HCT116 (cell line): ENCODE measurements around the gene ESR1. TPM values are rescaled to one million over a fixed set of nuclear protein-coding genes. Genes with fewer than 3 reads are reported as not detected.

Source experiments
- ATAC-seq: fragments of 200-7000 bp; cut with Tn5 transposase; 2 replicates; pipeline ENCODE4 v1.9.1; 2020; ENCODE audit warnings: mild to moderate bottlenecking, moderate library complexity
- BruUV-seq: library from RNA; stranded (reverse); fragments of 400-500 nt; replicated peaks from 2 replicates; lab custom pipeline; 2021; lab: Mats Ljungman, UMichigan
- CTCF ChIA-PET: fragments of 300-600 bp; sonication (Branson Sonifier 250); formaldehyde crosslinking; loops from one replicate; lab custom pipeline; 2021; ENCODE audit warnings: antibody characterized with exemption; lab: Charles Lee
- POLR2A ChIA-PET: fragments of 300-600, 350-600 bp; sonication (Branson Sonifier 250); formaldehyde crosslinking; loops from one replicate; lab custom pipeline; 2021; ENCODE audit warnings: antibody characterized with exemption; lab: Charles Lee
- RAD21 ChIA-PET, 2 experiments: fragments of 300-600 bp; sonication (Branson Sonifier 250); formaldehyde crosslinking; loops; one replicate each; lab custom pipeline; 2023; ENCODE audit warnings: low total read pairs in 2 of 2; ENCODE audit not compliant: uncharacterized antibody in 2 of 2, unreplicated experiment in 2 of 2, low non-redundant PET in 1 of 2; lab: Charles Lee
- DNase-seq: peaks from one replicate; pipeline ENCODE4 v3.0.0-alpha.2; 2010; ENCODE audit warnings: low read depth, low spot score
- H2AFZ ChIP-seq: fragments of 200-600 bp; shearing (Covaris generic), sonication (generic); 2 replicates; pipeline ENCODE4 v1.6.1; 2017; ENCODE audit warnings: low read depth, mixed run types, mixed read lengths, antibody characterized with exemption, low read length; ENCODE audit not compliant: poor library complexity, severe bottlenecking
- H3K27ac ChIP-seq: 2 replicates; pipeline ENCODE4 v1.5.1; 2012; ENCODE audit warnings: low read depth, low read length
- H3K27me3 ChIP-seq: fragments of 200-600 bp; sonication (generic); 2 replicates; pipeline ENCODE4 v1.6.1; 2016; ENCODE audit warnings: mixed run types, low read length, mixed read lengths; ENCODE audit not compliant: insufficient read depth
- H3K36me3 ChIP-seq, 2 experiments: fragments of 200-500 bp in 1 of 2; fragments of 200-600 bp in 1 of 2; sonication (Bioruptor generic) in 1 of 2; sonication (generic) in 1 of 2; 2 replicates each; pipeline versions ENCODE4 v1.5.1 to v1.6.1; 2014 to 2016; ENCODE audit warnings: low read length in 2 of 2, inconsistent platforms in 1 of 2, mixed read lengths in 1 of 2, mixed run types in 1 of 2; ENCODE audit not compliant: insufficient read depth in 2 of 2, control insufficient read depth in 1 of 2
- H3K4me1 ChIP-seq, 2 experiments: fragments of 200-600 bp in 1 of 2; sonication (generic) in 1 of 2; 2 replicates each; pipeline versions ENCODE4 v1.5.1 to v1.6.1; 2012 to 2017; ENCODE audit warnings: low read length in 2 of 2, inconsistent platforms in 1 of 2, mild to moderate bottlenecking in 1 of 2, mixed read lengths in 1 of 2, mixed run types in 1 of 2, moderate library complexity in 1 of 2; ENCODE audit not compliant: insufficient read depth in 2 of 2, control insufficient read depth in 1 of 2
- H3K4me2 ChIP-seq: fragments of 200-600 bp; sonication (generic); 2 replicates; pipeline ENCODE4 v1.6.1; 2017; ENCODE audit warnings: mixed run types, low read length, mixed read lengths
- H3K4me3 ChIP-seq, 2 experiments: fragments of 200-600 bp in 1 of 2; sonication (generic) in 1 of 2; replicated peaks in 1 of 2; 2 replicates each; pipeline ENCODE4 v1.5.1; 2011 to 2016; ENCODE audit warnings: low read length in 2 of 2, control low read depth in 1 of 2, low read depth in 1 of 2, mild to moderate bottlenecking in 1 of 2, mixed read lengths in 1 of 2, mixed run types in 1 of 2
- H3K79me2 ChIP-seq: fragments of 200-600 bp; sonication (generic); 2 replicates; pipeline ENCODE4 v1.6.1; 2017; ENCODE audit warnings: mild to moderate bottlenecking, mixed run types, low read length, moderate library complexity, mixed read lengths; ENCODE audit not compliant: insufficient read depth
- H3K9ac ChIP-seq: fragments of 200-600 bp; sonication (generic); 2 replicates; pipeline ENCODE4 v1.6.1; 2016; ENCODE audit warnings: low read length, mixed read lengths
- H3K9me2 ChIP-seq: fragments of 200-600 bp; sonication (generic), shearing (Covaris generic); 2 replicates; pipeline ENCODE4 v1.6.1; 2017; ENCODE audit warnings: mixed run types, mild to moderate bottlenecking, moderate library complexity; ENCODE audit not compliant: insufficient read depth
- H3K9me3 ChIP-seq, 2 experiments: fragments of 200-500 bp in 1 of 2; fragments of 200-600 bp in 1 of 2; sonication (Bioruptor generic) in 1 of 2; sonication (generic) in 1 of 2; 2 replicates each; pipeline ENCODE4 v1.6.1; 2014 to 2017; ENCODE audit warnings: low read length in 2 of 2, mixed read lengths in 2 of 2, inconsistent platforms in 1 of 2, low read depth in 1 of 2, mild to moderate bottlenecking in 1 of 2, mixed run types in 1 of 2, moderate library complexity in 1 of 2; ENCODE audit not compliant: control insufficient read depth in 1 of 2, insufficient read depth in 1 of 2
- H4K20me1 ChIP-seq: fragments of 200-600 bp; sonication (generic), shearing (Covaris generic); 2 replicates; pipeline ENCODE4 v1.6.1; 2017; ENCODE audit warnings: mixed run types, mild to moderate bottlenecking, moderate library complexity; ENCODE audit not compliant: insufficient read depth
- CBX3 ChIP-seq: IDR thresholded peaks from 2 replicates; pipeline ENCODE4 v1.6.1; 2012; ENCODE audit warnings: low read depth
- CEBPB ChIP-seq: IDR thresholded peaks from 2 replicates; pipeline ENCODE4 v1.6.1; 2012; ENCODE audit warnings: low read depth
- EZH2phosphoT487 ChIP-seq: fragments of 200-600 bp; IDR thresholded peaks from 2 replicates; pipeline ENCODE4 v1.6.1; 2018; ENCODE audit warnings: antibody characterized with exemption, borderline replicate concordance
- FOSL1 ChIP-seq: IDR thresholded peaks from 2 replicates; pipeline ENCODE4 v1.6.1; 2012; ENCODE audit warnings: low read depth
- JUND ChIP-seq: IDR thresholded peaks from 2 replicates; pipeline ENCODE4 v1.6.1; 2012
- MAX ChIP-seq: IDR thresholded peaks from 2 replicates; pipeline ENCODE4 v1.6.1; 2012
- POLR2AphosphoS5 ChIP-seq: IDR thresholded peaks from 2 replicates; pipeline ENCODE4 v1.6.1; 2011; ENCODE audit warnings: mild to moderate bottlenecking, low read depth, low read length, moderate library complexity
- SP1 ChIP-seq: IDR thresholded peaks from 2 replicates; pipeline ENCODE4 v1.6.1; 2012; ENCODE audit warnings: low read depth
- SRF ChIP-seq: IDR thresholded peaks from 2 replicates; pipeline ENCODE4 v1.6.1; 2012; ENCODE audit warnings: low read depth
- TCF7L2 ChIP-seq: IDR thresholded peaks from 2 replicates; pipeline ENCODE4 v1.7.0; 2011; ENCODE audit warnings: borderline replicate concordance, inconsistent platforms; ENCODE audit not compliant: insufficient read depth, insufficient read length; ENCODE audit errors: extremely low read depth
- intact Hi-C: fragments of 100-400 bp; cut with micrococcal nuclease; formaldehyde crosslinking; loops from 2 replicates; pipeline ENCODE4 v1.10.0; 2022
- total RNA-seq: library from RNA; stranded (reverse); gene quantifications from one replicate; pipeline ENCODE4 v1.2.1, GENCODE V29; 2021; ENCODE audit not compliant: unreplicated experiment
- TF ChIP-seq, protein P1 (sequence below): IDR thresholded peaks from 2 replicates; pipeline ENCODE4 v1.6.1; 2011; ENCODE audit warnings: mild to moderate bottlenecking, low read length, moderate library complexity; ENCODE audit not compliant: insufficient replicate concordance; ENCODE audit errors: extremely low read depth

Gene ESR1
- total RNA-seq, 1 experiment from 2014 or later = 0.17 TPM

DNA sequence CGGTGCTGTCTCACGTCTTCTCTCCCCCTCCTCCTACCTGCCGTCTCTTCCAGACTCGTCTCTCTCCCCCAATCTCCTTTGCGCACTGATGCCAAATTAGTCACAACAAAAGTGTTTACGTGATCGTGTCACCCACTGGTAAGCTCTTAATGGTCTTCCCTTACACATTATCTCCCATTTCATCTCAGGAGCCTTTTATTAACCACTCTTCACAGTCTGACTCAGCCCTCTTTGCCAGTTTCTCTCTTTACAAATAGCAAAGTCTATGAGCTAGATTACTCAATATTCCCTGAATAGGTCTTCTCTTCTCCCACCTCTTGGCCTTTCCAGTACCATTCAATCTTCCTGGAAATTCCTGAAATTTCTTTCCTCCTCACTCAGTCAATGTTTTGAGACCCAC, 247.0 kb downstream of the ESR1 start:
- ChIA-PET RAD21 (no interaction called here), POLR2A (no interaction called here), CTCF (no interaction called here)
- no peak overlapping the region for H3K27ac ChIP-seq
- peaks cover 0 to 14% of the 10 kb centered on the region in 2 experiments; a peak in 2 of 4 replicates for H3K4me1 ChIP-seq
- TF ChIP-seq CEBPB = peak; percentile 77
- TF ChIP-seq SRF = peak; percentile 38; the same call in 1 of the 2 replicates
- TF ChIP-seq SP1 = peak; percentile 60
- TF ChIP-seq POLR2AphosphoS5 = no peak
- peak; percentile 18; the same call in 1 of the 2 replicates for TF ChIP-seq CBX3
- peak; percentile 51 for TF ChIP-seq JUND
- no peak for TF ChIP-seq EZH2phosphoT487
- TF ChIP-seq MAX = no peak
- TF ChIP-seq, protein P1, sequence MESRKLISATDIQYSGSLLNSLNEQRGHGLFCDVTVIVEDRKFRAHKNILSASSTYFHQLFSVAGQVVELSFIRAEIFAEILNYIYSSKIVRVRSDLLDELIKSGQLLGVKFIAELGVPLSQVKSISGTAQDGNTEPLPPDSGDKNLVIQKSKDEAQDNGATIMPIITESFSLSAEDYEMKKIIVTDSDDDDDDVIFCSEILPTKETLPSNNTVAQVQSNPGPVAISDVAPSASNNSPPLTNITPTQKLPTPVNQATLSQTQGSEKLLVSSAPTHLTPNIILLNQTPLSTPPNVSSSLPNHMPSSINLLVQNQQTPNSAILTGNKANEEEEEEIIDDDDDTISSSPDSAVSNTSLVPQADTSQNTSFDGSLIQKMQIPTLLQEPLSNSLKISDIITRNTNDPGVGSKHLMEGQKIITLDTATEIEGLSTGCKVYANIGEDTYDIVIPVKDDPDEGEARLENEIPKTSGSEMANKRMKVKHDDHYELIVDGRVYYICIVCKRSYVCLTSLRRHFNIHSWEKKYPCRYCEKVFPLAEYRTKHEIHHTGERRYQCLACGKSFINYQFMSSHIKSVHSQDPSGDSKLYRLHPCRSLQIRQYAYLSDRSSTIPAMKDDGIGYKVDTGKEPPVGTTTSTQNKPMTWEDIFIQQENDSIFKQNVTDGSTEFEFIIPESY = no peak
- TF ChIP-seq TCF7L2 = no peak
- TF ChIP-seq FOSL1 = peak; percentile 55
- H3K9me3 ChIP-seq = no peaks in the 10 kb centered on the region
- no peaks in the 10 kb centered on the region for H3K27me3 ChIP-seq
- H3K4me3 ChIP-seq = no peak overlapping the region
- H4K20me1 ChIP-seq = no peaks in the 10 kb centered on the region
- ATAC-seq (peak; percentile 72), DNase-seq (peak; percentile 21)
- H3K9ac ChIP-seq = no peak overlapping the region
- H3K4me2 ChIP-seq = peak overlapping the region; percentile 56
- intact Hi-C loops = loop anchor here (5.0 kb wide), 1 partner anchor 162 kb away; no protein-coding TSS in a partner anchor
- BruUV-seq = no TSS peak
- no peaks in the 10 kb centered on the region for H3K79me2 ChIP-seq
- H2AFZ ChIP-seq = peak overlapping the region; percentile 60
- H3K9me2 ChIP-seq = no peaks in the 10 kb centered on the region
- H3K36me3 ChIP-seq = no peaks in the 10 kb centered on the region
